HPDE6-E6E7 (cell line): ENCODE results near the gene NOL11.
"Not testable (repeated sequence)": the region's sequence is repeated elsewhere in the genome, so short reads cannot be mapped to it uniquely, and the experiment has no call there.

ENCODE experiments used
- DNase-seq: peaks from one replicate; pipeline ENCODE4 v3.0.0; 2011; ENCODE audit warnings: missing footprints; ENCODE audit errors: extremely low spot score

NOL11 gene

GRCh38 chr17:67717624-67718324, at the start of gene NOL11:
TSS of gene NOL11 (plus strand) at chr17:67717936. CDS start at chr17:67717948, 12 bp downstream.
- peak; percentile 96 for DNase-seq

GRCh38 chr17:67671493-67671892, 46.2 kb upstream of the NOL11 start:
- no peak for DNase-seq

- DNase-seq: no peak
Observed at GRCh38 chr17:67672592-67673335, 45.0 kb upstream of the NOL11 start.

- DNase-seq: no peak
Observed at GRCh38 chr17:67675481-67675880, 42.3 kb upstream of the NOL11 start.

- no peak for DNase-seq
Observed at GRCh38 chr17:67676305-67676704, 41.4 kb upstream of the NOL11 start.

- no peak for DNase-seq
Observed at GRCh38 chr17:67678414-67678813, 39.3 kb upstream of the NOL11 start.

GRCh38 chr17:67679225-67679624, 38.5 kb upstream of the NOL11 start:
- no peak for DNase-seq

GRCh38 chr17:67679721-67680120, 38.0 kb upstream of the NOL11 start:
- no peak for DNase-seq

GRCh38 chr17:67680445-67681224, 37.1 kb upstream of the NOL11 start:
- no peak for DNase-seq

GRCh38 chr17:67682196-67682595, 35.5 kb upstream of the NOL11 start:
- no peak for DNase-seq

GRCh38 chr17:67685351-67685750, 32.4 kb upstream of the NOL11 start:
- DNase-seq: no peak

- no peak for DNase-seq
Observed at GRCh38 chr17:67686241-67686640, 31.5 kb upstream of the NOL11 start.

GRCh38 chr17:67687511-67687910, 30.2 kb upstream of the NOL11 start:
- no peak for DNase-seq

- peak; percentile 47 for DNase-seq
Observed at GRCh38 chr17:67689534-67690177, 28.1 kb upstream of the NOL11 start.

GRCh38 chr17:67693811-67694210, 23.9 kb upstream of the NOL11 start:
- no peak for DNase-seq

GRCh38 chr17:67696347-67696746, 21.4 kb upstream of the NOL11 start:
- no peak for DNase-seq

GRCh38 chr17:67696853-67697498, 20.8 kb upstream of the NOL11 start:
- no peak for DNase-seq

- DNase-seq: no peak
Observed at GRCh38 chr17:67700037-67700724, 17.6 kb upstream of the NOL11 start.

GRCh38 chr17:67700725-67701119, 17.0 kb upstream of the NOL11 start:
- DNase-seq: no peak

GRCh38 chr17:67702861-67703260, 14.9 kb upstream of the NOL11 start:
- DNase-seq: not testable (repeated sequence)

- no peak for DNase-seq
Observed at GRCh38 chr17:67707442-67707841, 10.3 kb upstream of the NOL11 start.
